Ishikawa (cell line): ENCODE measurements around the gene HS3ST4.

ENCODE experiments used
- CEBPB ChIP-seq: IDR thresholded peaks from 2 replicates; pipeline ENCODE4 v1.6.1; 2012
- CREB1 ChIP-seq: IDR thresholded peaks from 2 replicates; pipeline ENCODE4 v1.6.1; 2012; ENCODE audit warnings: low read depth
- EGR1 ChIP-seq: IDR thresholded peaks from 2 replicates; pipeline ENCODE4 v1.6.1; 2012
- EP300 ChIP-seq: IDR thresholded peaks from 2 replicates; pipeline ENCODE4 v1.6.1; 2012; ENCODE audit warnings: borderline replicate concordance
- FOXM1 ChIP-seq: IDR thresholded peaks from 2 replicates; pipeline ENCODE4 v1.6.1; 2012; ENCODE audit warnings: low read depth, borderline replicate concordance
- NFIC ChIP-seq: IDR thresholded peaks from 2 replicates; pipeline ENCODE4 v1.6.1; 2012
- RAD21 ChIP-seq: IDR thresholded peaks from 2 replicates; pipeline ENCODE4 v1.6.1; 2012; ENCODE audit warnings: low read depth
- REST ChIP-seq: IDR thresholded peaks from 2 replicates; pipeline ENCODE4 v1.6.1; 2012; ENCODE audit warnings: low read depth, mild to moderate bottlenecking
- TAF1 ChIP-seq: IDR thresholded peaks from 2 replicates; pipeline ENCODE4 v1.6.1; 2012; ENCODE audit warnings: low read depth, mild to moderate bottlenecking
- TCF12 ChIP-seq: IDR thresholded peaks from 2 replicates; pipeline ENCODE4 v1.6.1; 2012; ENCODE audit warnings: low read depth
- TEAD4 ChIP-seq: IDR thresholded peaks from 2 replicates; pipeline ENCODE4 v1.6.1; 2012
- YY1 ChIP-seq: IDR thresholded peaks from 2 replicates; pipeline ENCODE4 v1.6.1; 2012; ENCODE audit warnings: low read depth
- ZBTB7A ChIP-seq: IDR thresholded peaks from 2 replicates; pipeline ENCODE4 v1.6.1; 2012; ENCODE audit warnings: low read depth
- TF ChIP-seq, protein P1 (sequence below): IDR thresholded peaks from 2 replicates; pipeline ENCODE4 v1.6.1; 2012
- TF ChIP-seq, protein P2 (sequence below): IDR thresholded peaks from 2 replicates; pipeline ENCODE4 v1.6.1; 2012

Gene HS3ST4

GRCh38 chr16:25729188-25729915 is 37.6 kb downstream of the HS3ST4 start:
- no peak for TF ChIP-seq TAF1
- TF ChIP-seq NFIC: no peak
- no peak for TF ChIP-seq YY1
- TF ChIP-seq, protein P1, sequence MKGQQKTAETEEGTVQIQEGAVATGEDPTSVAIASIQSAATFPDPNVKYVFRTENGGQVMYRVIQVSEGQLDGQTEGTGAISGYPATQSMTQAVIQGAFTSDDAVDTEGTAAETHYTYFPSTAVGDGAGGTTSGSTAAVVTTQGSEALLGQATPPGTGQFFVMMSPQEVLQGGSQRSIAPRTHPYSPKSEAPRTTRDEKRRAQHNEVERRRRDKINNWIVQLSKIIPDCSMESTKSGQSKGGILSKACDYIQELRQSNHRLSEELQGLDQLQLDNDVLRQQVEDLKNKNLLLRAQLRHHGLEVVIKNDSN: no peak
- no peak for TF ChIP-seq EP300
- no peak for TF ChIP-seq ZBTB7A
- no peak for TF ChIP-seq TEAD4
- TF ChIP-seq RAD21: no peak
- no peak for TF ChIP-seq CEBPB

GRCh38 chr16:25730396-25730795 is 38.6 kb downstream of the HS3ST4 start:
- TF ChIP-seq ZBTB7A: no peak
- TF ChIP-seq, protein P1: no peak
- no peak for TF ChIP-seq EP300
- no peak for TF ChIP-seq TAF1
- TF ChIP-seq TEAD4: no peak
- TF ChIP-seq REST: no peak
- no peak for TF ChIP-seq NFIC
- TF ChIP-seq EGR1: no peak
- no peak for TF ChIP-seq YY1
- TF ChIP-seq CREB1: no peak
- no peak for TF ChIP-seq TCF12
- no peak for TF ChIP-seq CEBPB
- TF ChIP-seq, protein P2, sequence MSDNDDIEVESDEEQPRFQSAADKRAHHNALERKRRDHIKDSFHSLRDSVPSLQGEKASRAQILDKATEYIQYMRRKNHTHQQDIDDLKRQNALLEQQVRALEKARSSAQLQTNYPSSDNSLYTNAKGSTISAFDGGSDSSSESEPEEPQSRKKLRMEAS: no peak
- TF ChIP-seq RAD21: no peak
- no peak for TF ChIP-seq FOXM1

GRCh38 chr16:25734430-25735385 is 42.9 kb downstream of the HS3ST4 start:
- TF ChIP-seq, protein P1: no peak
- TF ChIP-seq TCF12: no peak
- TF ChIP-seq TAF1: no peak
- no peak for TF ChIP-seq RAD21
- no peak for TF ChIP-seq YY1
- no peak for TF ChIP-seq TEAD4
- no peak for TF ChIP-seq ZBTB7A
- no peak for TF ChIP-seq REST
- TF ChIP-seq CREB1: no peak
- TF ChIP-seq, protein P2: no peak
- TF ChIP-seq NFIC: no peak
- no peak for TF ChIP-seq FOXM1
- no peak for TF ChIP-seq EP300
- no peak for TF ChIP-seq EGR1

- TF ChIP-seq EGR1 (no peak), NFIC (no peak), CEBPB (no peak), EP300 (no peak)
Measured at GRCh38 chr16:25735645-25736044, 43.9 kb downstream of the HS3ST4 start.
